Activated CD8-positive, alpha-beta memory T cell treated with anti-CD3 and anti-CD28 coated beads, Interleukin-2, amount 50 U/mL, for 24 hours (primary cell): ENCODE data around the gene GON4L.
"Not testable (repeated sequence)": the region's sequence is repeated elsewhere in the genome, so short reads cannot be mapped to it uniquely, and the experiment has no call there.

Experiments used
- DNase-seq: peaks from one replicate; pipeline ENCODE4 v3.0.0-alpha.2; 2020; ENCODE audit errors: extremely low read depth

The GON4L gene

DNA sequence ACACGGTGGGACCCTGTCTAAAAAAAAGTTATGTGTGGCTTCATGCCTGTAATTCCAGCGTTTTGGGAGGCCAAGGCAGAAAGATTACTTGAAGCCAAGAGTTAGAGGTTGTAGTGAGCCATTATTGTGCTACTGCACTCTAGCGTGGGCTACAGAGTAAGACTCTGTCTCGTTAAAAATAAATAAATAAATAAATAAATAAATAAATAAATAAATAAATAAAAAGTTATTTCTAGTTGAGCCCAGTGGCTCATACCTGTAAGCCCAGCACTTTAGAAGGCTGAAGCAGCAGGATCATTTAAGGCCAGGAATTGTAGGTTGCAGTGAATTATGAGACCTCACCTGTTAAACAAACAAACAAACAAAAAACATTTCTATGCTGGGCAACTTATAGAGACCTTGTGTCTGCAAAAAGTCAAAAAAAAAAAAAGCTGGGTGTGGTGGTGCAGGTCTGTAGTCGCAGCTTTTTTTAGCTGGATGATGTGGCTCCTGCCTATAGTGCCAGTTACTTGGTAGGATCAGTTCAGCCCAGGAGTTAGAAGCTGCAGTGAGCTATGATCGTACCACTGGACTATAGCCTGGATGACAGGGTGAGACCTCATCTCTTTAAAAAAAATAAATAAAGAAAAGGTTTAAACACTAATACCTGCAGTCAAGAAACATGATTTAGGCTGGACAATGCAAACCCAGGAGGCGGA is 25.6 kb downstream of the GON4L start:
- DNase-seq, result no peak

GRCh38 chr1:155827450-155827849 is 29.6 kb downstream of the GON4L start:
- DNase-seq, result no peak

DNA sequence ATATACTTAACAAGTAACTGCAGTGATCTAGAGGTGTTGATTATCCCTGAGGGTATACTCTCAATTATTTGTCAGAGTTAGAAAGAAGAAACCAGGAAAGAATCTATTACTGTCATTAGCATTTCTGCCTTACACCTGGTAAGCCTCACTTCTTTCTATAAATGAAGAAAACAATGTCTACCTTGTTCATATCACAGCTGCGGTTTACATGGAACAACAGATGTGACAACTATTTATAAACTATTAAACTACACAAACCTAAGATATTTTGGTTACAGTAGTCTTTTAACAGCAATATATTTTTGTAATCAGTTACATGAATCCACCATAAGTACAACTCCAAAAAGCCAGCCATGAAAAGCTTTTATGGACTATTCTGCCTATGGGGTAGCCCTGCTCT is 40.7 kb downstream of the GON4L start:
- no peak for DNase-seq

DNA sequence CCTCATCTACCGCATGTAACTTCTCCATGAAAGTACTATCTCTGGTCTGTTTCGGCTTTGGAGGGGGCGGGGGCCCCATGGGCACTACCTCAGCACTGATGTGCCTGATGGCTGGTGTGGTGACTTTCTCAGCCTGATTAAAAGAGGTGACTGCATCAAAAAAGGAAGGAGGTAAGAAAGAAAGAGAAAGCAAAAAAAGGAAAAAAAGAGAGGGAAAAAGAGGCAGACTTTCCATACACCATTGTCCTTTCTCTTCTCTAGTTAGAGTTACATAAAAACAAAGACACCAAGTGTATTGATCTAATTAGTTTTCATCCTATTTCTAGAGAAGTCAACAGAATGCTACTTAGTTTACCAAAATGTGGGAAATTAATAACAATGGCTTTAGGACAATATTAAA is 43.3 kb downstream of the GON4L start:
- DNase-seq, result no peak

GRCh38 chr1:155812878-155813277 is 44.1 kb downstream of the GON4L start:
- no peak for DNase-seq

DNA sequence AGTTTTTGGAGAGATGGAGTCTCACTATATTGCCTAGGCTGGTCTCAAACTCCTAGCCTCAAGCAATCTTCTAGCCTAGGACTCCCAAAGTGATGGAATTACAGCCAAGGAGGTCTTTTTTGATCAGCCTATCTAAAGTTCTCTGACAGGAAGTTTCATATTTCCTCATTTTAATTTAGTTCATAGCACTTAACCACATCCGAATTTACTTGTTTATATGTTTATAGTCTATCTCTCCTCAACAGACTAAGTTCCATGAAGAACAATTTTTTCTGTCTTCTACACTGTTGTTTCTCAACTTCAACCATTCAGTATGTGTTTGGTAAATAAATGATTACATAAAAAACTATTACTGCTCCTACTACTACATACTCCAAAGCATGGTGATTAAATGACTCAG is 47.9 kb downstream of the GON4L start:
- DNase-seq, result no peak

GRCh38 chr1:155801149-155801548 is 55.9 kb downstream of the GON4L start:
- no peak for DNase-seq

DNA sequence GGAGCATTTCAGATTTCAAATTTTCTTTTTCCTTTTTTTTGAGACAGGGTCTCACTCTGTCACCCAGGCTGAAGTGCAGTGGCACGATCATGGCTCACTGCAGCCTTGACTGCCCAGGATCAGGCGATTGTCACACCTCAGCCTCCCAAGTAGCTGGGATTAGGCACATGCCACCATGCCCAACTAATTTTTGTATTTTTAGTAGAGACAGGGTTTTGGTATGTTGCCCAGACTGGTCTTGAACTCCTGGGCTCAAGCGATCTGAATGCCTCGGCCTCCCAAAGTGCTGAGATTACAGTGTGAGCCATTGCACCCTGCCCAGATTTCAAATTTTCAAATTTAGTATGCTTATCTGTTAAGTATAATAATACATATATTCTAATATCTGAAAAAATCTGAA is 61.4 kb downstream of the GON4L start:
- not testable (repeated sequence) for DNase-seq

- DNase-seq, result no peak
Measured at GRCh38 chr1:155794605-155795245, 62.3 kb downstream of the GON4L start.

DNA sequence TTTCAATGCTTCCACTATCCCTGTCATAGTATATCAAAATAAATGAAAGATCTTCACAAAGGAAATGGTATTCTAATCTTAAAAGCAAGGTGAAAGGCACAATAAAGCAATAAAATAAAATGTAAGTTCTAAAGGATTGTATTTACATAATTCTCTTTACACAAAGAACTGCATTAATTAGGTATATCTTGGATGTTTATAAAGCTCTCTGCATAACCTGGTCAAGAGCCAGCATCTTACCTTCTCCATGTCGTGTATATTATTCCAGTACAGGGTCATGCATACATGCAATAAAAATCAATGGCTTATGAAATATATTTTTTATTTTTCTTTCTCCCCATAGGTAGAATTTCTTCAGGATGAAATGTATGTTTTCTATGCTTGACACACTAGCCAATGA is 63.8 kb downstream of the GON4L start:
- DNase-seq, result no peak

- DNase-seq, result no peak
Measured at GRCh38 chr1:155777582-155777981, 79.4 kb downstream of the GON4L start.

- DNase-seq, result no peak
Measured at GRCh38 chr1:155776414-155776813, 80.6 kb downstream of the GON4L start.

DNA sequence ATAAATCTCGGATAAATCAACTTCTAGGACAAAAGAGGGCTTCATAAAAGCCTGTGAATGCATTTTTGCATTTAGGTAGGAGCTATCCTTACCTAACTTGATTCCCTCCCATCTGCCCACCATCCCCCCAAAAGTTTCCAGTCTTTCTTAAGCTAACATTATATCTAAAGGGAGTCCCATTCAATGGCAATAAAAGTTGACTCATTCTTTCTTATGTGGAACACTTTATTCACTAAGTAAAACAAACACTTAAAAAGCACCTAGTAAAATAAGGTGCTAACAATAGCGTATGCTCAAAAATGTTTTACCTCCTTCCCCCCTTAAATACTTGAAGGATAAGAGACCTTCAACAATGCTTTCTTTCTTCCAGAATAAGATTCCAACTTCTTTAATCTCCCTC is 83.8 kb downstream of the GON4L start:
- DNase-seq, result no peak

- DNase-seq, result no peak
Measured at GRCh38 chr1:155769257-155769656, 87.8 kb downstream of the GON4L start.

DNA sequence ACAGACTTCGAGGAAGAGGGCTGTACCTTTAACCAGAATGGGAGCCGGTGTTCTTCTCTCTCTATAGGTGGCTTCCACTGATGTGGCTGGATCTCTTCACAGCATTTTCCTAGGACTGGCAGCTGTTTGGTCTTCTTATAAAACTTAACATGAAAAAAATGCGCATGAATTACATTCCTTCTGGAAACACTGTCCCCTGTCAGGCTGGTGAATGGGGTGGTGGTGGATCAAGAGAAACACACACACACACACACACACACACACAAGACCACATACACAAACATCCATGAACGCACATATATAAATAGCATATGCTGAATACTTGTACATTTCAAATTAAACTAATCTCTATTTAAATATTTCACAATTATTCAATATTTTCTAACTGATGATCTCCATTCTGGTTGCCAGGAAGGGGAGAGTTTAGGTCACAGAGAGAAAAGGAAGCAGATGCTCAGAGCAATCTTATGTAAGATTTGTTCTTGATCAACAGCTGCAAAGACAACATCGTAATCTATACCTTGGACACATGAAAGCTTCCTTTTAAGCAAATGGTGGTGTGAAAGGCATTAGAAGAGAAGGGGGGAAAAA is 89.5 kb downstream of the GON4L start:
- not testable (repeated sequence) for DNase-seq

GRCh38 chr1:155763989-155764388 is 93.0 kb downstream of the GON4L start:
- not testable (repeated sequence) for DNase-seq

DNA sequence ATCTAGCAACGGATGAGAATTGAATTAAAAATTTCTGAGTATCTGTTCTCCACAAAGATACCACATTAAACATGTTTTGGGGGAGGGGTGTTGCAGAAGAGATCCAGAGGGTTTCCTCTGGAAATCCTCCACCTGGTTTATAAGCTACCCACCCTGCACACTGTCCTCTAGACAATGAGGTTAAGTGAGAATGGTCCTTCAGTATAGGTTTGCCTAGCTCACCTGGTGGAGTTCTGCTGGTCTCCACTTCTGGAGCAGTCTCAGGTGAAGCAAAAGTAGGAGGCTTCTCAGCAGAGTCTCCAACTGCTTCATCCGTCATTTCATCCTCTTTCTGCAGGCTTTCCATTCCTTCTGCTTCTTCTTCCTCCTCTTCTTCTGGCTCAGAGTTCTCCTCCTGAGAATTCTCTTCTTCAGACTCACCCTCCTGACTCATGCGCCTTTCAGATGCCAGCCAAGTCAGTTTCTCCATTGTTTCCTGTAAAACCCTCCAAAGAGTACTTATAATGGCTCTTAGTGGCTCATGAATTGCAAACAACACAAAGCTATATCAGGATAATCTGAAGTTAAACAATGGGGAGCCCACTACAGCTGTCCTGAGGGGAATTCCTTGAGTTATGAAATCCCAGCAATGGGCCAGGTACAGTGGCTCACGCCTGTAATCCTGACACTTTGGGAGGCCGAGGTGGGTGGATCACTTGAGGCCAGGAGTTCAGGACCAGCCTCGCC is 93.8 kb downstream of the GON4L start:
- DNase-seq, result not testable (repeated sequence)

DNA sequence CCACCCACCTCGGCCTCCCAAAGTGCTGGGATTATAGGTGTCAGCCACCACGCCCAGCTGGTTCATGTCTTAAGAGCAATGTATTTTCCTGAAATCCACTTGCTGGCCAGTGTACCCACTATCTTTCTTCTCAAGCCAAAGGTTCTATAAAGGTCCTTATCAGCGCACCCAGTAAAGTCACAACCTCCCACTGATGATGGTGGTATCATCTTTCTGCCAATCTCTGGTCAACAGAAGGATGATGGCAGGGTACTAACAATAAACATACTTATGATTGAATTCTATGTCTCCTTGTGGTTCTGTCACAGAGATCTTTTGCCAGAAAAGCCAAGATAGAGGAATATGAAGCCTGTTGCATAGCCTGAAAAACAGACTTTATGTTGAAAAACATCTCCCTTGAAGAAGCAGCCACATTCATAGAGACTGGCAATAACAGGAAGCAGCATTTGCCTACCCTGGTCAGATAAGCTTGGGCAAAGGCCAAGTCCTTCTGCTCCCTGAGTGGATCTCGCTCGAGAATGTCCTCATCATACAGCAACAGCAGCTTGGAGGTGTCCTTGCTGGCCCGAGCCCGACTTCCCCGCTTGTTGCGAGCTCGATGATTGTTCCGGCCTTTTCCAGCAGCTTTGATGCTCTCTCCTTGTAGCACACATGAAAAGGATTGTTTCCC is 95.1 kb downstream of the GON4L start:
- DNase-seq, result no peak

DNA sequence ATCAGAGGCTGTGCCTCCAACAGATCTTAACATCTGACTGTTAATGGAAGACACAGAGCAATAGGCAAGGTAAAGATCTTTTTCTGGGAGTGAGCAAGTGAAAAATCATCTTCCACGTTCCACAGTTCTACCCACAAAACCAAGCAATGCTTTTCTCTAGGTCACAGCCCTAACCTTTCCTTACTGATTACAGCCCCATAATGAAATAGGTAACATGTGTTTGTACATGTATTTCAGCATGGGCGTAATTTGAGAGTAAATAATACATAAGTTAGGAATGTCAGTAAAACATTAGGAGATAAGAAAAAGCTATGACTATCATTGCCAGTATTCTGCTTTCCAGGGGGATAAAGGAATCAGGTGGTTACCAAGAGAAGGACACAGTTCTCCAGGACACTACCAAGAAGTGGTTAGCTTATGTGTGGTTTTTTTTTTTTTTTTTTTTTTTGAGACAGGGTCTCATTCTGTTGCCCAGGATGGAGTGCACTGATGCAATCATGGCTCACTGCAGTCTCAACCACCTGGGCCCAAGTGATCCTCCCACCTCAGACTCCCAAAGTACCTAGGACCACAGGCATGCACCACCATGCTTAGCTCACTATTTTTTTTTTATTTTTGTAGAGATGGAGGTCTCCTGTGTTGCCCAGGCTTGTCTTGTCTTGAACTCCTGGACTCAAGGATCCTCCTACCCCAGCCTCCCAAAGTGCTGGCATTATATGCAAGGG is 96.1 kb downstream of the GON4L start:
- DNase-seq, result no peak

- DNase-seq, result no peak
Measured at GRCh38 chr1:155759966-155760630, 96.9 kb downstream of the GON4L start.

GRCh38 chr1:155759017-155759416 is 98.0 kb downstream of the GON4L start:
- DNase-seq, result not testable (repeated sequence)
